H9 (cell line): ENCODE data around the gene VIPR1. TPM values are rescaled to one million over a fixed set of nuclear protein-coding genes. Genes with fewer than 3 reads are reported as not detected.

Source experiments
- DNase-seq: peaks from one replicate; pipeline ENCODE4 v3.0.0-alpha.2; 2017
- H2AFZ ChIP-seq: one replicate; pipeline ENCODE4 v1.6.1; 2013; ENCODE audit warnings: mild to moderate bottlenecking, low read length, control low read depth, moderate library complexity
- H2AK5ac ChIP-seq: 2 replicates; pipeline ENCODE4 v1.6.1; 2013; ENCODE audit warnings: low read length, control low read depth, mixed read lengths; ENCODE audit not compliant: insufficient read length
- H2BK120ac ChIP-seq: one replicate; pipeline ENCODE4 v1.6.1; 2013; ENCODE audit warnings: low read depth, mild to moderate bottlenecking, low read length, control low read depth, inconsistent platforms; ENCODE audit not compliant: poor library complexity, severe bottlenecking
- H2BK12ac ChIP-seq: 2 replicates; pipeline ENCODE4 v1.6.1; 2013; ENCODE audit warnings: low read length, control low read depth, mixed read lengths, low read depth; ENCODE audit not compliant: insufficient read length
- H2BK15ac ChIP-seq: 2 replicates; pipeline ENCODE4 v1.6.1; 2013; ENCODE audit warnings: low read depth, low read length, control low read depth
- H2BK20ac ChIP-seq: one replicate; pipeline ENCODE4 v1.6.1; 2013; ENCODE audit warnings: low read depth, mild to moderate bottlenecking, low read length, control low read depth, inconsistent platforms; ENCODE audit not compliant: poor library complexity, severe bottlenecking
- H2BK5ac ChIP-seq: 2 replicates; pipeline ENCODE4 v1.6.1; 2013; ENCODE audit warnings: low read length, control low read depth, mixed read lengths; ENCODE audit not compliant: insufficient read length
- H3K14ac ChIP-seq: 2 replicates; pipeline ENCODE4 v1.6.1; 2013; ENCODE audit warnings: low read length, control low read depth; ENCODE audit not compliant: insufficient read depth
- H3K18ac ChIP-seq: 2 replicates; pipeline ENCODE4 v1.6.1; 2013; ENCODE audit warnings: low read depth, mild to moderate bottlenecking, mixed read lengths, low read length, control low read depth; ENCODE audit not compliant: insufficient read length
- H3K23ac ChIP-seq: 2 replicates; pipeline ENCODE4 v1.6.1; 2013; ENCODE audit warnings: low read length, control low read depth, mixed read lengths, low read depth; ENCODE audit not compliant: insufficient read length
- H3K23me2 ChIP-seq: 2 replicates; pipeline ENCODE4 v1.6.1; 2013; ENCODE audit warnings: low read depth, mild to moderate bottlenecking, mixed read lengths, low read length, control low read depth; ENCODE audit not compliant: insufficient read length, poor library complexity, severe bottlenecking
- H3K27ac ChIP-seq: 2 replicates; pipeline ENCODE4 v1.5.1; 2013; ENCODE audit warnings: low read length, control low read depth, mixed read lengths, low read depth; ENCODE audit not compliant: insufficient read length
- H3K27me3 ChIP-seq: 2 replicates; pipeline ENCODE4 v1.6.1; 2013; ENCODE audit warnings: low read length, control low read depth, inconsistent platforms; ENCODE audit not compliant: insufficient read depth
- H3K4ac ChIP-seq: 2 replicates; pipeline ENCODE4 v1.6.1; 2013; ENCODE audit warnings: low read depth, mild to moderate bottlenecking, control low read depth, inconsistent platforms, low read length, moderate library complexity
- H3K4me1 ChIP-seq: 2 replicates; pipeline ENCODE4 v1.6.1; 2013; ENCODE audit warnings: low read length, control low read depth, inconsistent platforms; ENCODE audit not compliant: insufficient read depth
- H3K4me2 ChIP-seq: 2 replicates; pipeline ENCODE4 v1.6.1; 2013; ENCODE audit warnings: low read length, control low read depth, mixed read lengths; ENCODE audit not compliant: insufficient read length, insufficient read depth
- H3K56ac ChIP-seq: 2 replicates; pipeline ENCODE4 v1.6.1; 2013; ENCODE audit warnings: low read depth, mild to moderate bottlenecking, mixed read lengths, low read length, control low read depth; ENCODE audit not compliant: insufficient read length
- H3K79me1 ChIP-seq: 2 replicates; pipeline ENCODE4 v1.6.1; 2013; ENCODE audit warnings: low read depth, mild to moderate bottlenecking, moderate library complexity, low read length, control low read depth, inconsistent platforms; ENCODE audit not compliant: insufficient read depth, poor library complexity, severe bottlenecking
- H3K79me2 ChIP-seq: 2 replicates; pipeline ENCODE4 v1.6.1; 2013; ENCODE audit warnings: low read length, control low read depth, inconsistent platforms; ENCODE audit not compliant: insufficient read depth
- H3K9ac ChIP-seq: 2 replicates; pipeline ENCODE4 v1.6.1; 2013; ENCODE audit warnings: low read length, control low read depth, mixed read lengths; ENCODE audit not compliant: insufficient read length; ENCODE audit errors: extremely low read depth
- H3K9me3 ChIP-seq: one replicate; pipeline ENCODE4 v1.6.1; 2013; ENCODE audit warnings: low read depth, low read length, inconsistent platforms; ENCODE audit not compliant: control insufficient read depth
- H3T11ph ChIP-seq: one replicate; pipeline ENCODE4 v1.6.1; 2013; ENCODE audit warnings: mild to moderate bottlenecking, low read length, control low read depth, inconsistent platforms
- H4K20me1 ChIP-seq: one replicate; pipeline ENCODE4 v1.6.1; 2013; ENCODE audit not compliant: control insufficient read depth, insufficient read length, insufficient read depth
- H4K5ac ChIP-seq: 2 replicates; pipeline ENCODE4 v1.6.1; 2013; ENCODE audit warnings: low read depth, mild to moderate bottlenecking, mixed read lengths, low read length, control low read depth; ENCODE audit not compliant: insufficient read length
- H4K8ac ChIP-seq: replicated peaks from 2 replicates; pipeline ENCODE4 v1.6.1; 2013; ENCODE audit warnings: low read length, control low read depth, mixed read lengths, low read depth; ENCODE audit not compliant: insufficient read length
- H4K91ac ChIP-seq: 2 replicates; pipeline ENCODE4 v1.6.1; 2013; ENCODE audit warnings: low read depth, mild to moderate bottlenecking, moderate library complexity, mixed read lengths, low read length, control low read depth; ENCODE audit not compliant: insufficient read length
- H3K27ac Mint-ChIP-seq, 3 experiments: 2 replicates in 2 of 3; 3 replicates in 1 of 3; pipeline ENCODE4 v1.8.0; 2020 to 2021; ENCODE audit warnings: mixed read lengths in 3 of 3, mild to moderate bottlenecking in 1 of 3, moderate library complexity in 1 of 3
- H3K27me3 Mint-ChIP-seq: 2 replicates; pipeline ENCODE4 v1.8.0; 2021; ENCODE audit warnings: low read depth, mild to moderate bottlenecking, moderate library complexity, mixed read lengths
- H3K36me3 Mint-ChIP-seq, 3 experiments: 2 replicates in 2 of 3; 3 replicates in 1 of 3; pipeline ENCODE4 v1.8.0; 2020 to 2021; ENCODE audit warnings: low read depth in 3 of 3, mixed read lengths in 3 of 3; ENCODE audit not compliant: insufficient read depth in 1 of 3
- H3K4me1 Mint-ChIP-seq, 2 experiments: 2 replicates each; pipeline ENCODE4 v1.8.0; 2020; ENCODE audit warnings: mixed read lengths in 2 of 2
- H3K4me3 Mint-ChIP-seq, 2 experiments: 2 replicates in 1 of 2; 3 replicates in 1 of 2; pipeline ENCODE4 v1.8.0; 2020 to 2021; ENCODE audit warnings: mild to moderate bottlenecking in 2 of 2, mixed read lengths in 2 of 2, moderate library complexity in 1 of 2
- H3K9me3 Mint-ChIP-seq, 2 experiments: 2 replicates in 1 of 2; 3 replicates in 1 of 2; pipeline ENCODE4 v1.8.0; 2020; ENCODE audit warnings: mild to moderate bottlenecking in 2 of 2, mixed read lengths in 2 of 2, moderate library complexity in 1 of 2
- CTCF ChIP-seq: fragments of 200-600 bp; sonication (generic); conservative IDR thresholded peaks from 3 replicates; pipeline ENCODE4 v1.8.0; 2021; ENCODE audit warnings: antibody characterized with exemption, mild to moderate bottlenecking
- WGBS: extraction: QIAGEN DNeasy Blood & Tissue Kit; methylation state at CpG from one replicate; pipeline ENCODE4 v1.1.7; 2013; ENCODE audit warnings: missing lambda C conversion rate, low lambda C conversion rate, mixed read lengths; ENCODE audit not compliant: insufficient read length; ENCODE audit errors: extremely low coverage; 5-methylcytosine and 5-hydroxymethylcytosine counted together
- total RNA-seq: library from RNA; stranded (reverse); gene quantifications from 2 replicates; pipeline ENCODE4 v1.2.1, GENCODE V29; 2021

The VIPR1 gene
- total RNA-seq, 1 experiment from 2014 or later: 6.5 TPM

- no peak overlapping the region for H3K4ac ChIP-seq
- H3K9me3 ChIP-seq: no peaks in the 10 kb centered on the region
- TF ChIP-seq CTCF: no peak
- no peak overlapping the region for H3K23ac ChIP-seq
- H3K4me1 ChIP-seq: no peaks in the 10 kb centered on the region
- no peak overlapping the region for H2AFZ ChIP-seq
- no peak overlapping the region for H2BK12ac ChIP-seq
- Mint-ChIP-seq H3K4me3 (no peak overlapping the region), H3K4me1 (peaks cover 0 to 3% of the 10 kb centered on the region in 2 experiments; a peak in 2 of 4 replicates), H3K27me3 (no peaks in the 10 kb centered on the region), H3K36me3 (peaks cover 9 to 35% (median 30%) of the 10 kb centered on the region in 3 experiments; a peak in 6 of 7 replicates), H3K9me3 (no peaks in the 10 kb centered on the region), H3K27ac (no peak overlapping the region; a peak in 1 of 7 replicates)
- H3K14ac ChIP-seq: no peak overlapping the region
- H4K91ac ChIP-seq: no peak overlapping the region
- no peaks in the 10 kb centered on the region for H4K20me1 ChIP-seq
- H3K56ac ChIP-seq: no peak overlapping the region
- WGBS: no CpG with 5 or more reads among the region's 1 CpG
- no peak overlapping the region for H4K8ac ChIP-seq
- no peak overlapping the region for H3K4me2 ChIP-seq
- H3K9ac ChIP-seq: no peak overlapping the region
- H4K5ac ChIP-seq: no peak overlapping the region
- no peak overlapping the region for H2BK120ac ChIP-seq
- H3K23me2 ChIP-seq: no peaks in the 10 kb centered on the region
- no peak overlapping the region for H3K27ac ChIP-seq
- no peak overlapping the region for H2BK20ac ChIP-seq
- H3K79me1 ChIP-seq: no peaks in the 10 kb centered on the region
- no peak overlapping the region for H2AK5ac ChIP-seq
- peaks cover 1% of the 10 kb centered on the region; the same call in 1 of the 2 replicates for H3K79me2 ChIP-seq
- H2BK5ac ChIP-seq: no peak overlapping the region
- no peaks in the 10 kb centered on the region for H3K27me3 ChIP-seq
- H3K18ac ChIP-seq: no peak overlapping the region
- H2BK15ac ChIP-seq: no peak overlapping the region
- DNase-seq: no peak
- no peak overlapping the region for H3T11ph ChIP-seq
Measured at GRCh38 chr3:42550250-42550649, 47.8 kb downstream of the VIPR1 start.
